ENCODE measurements around the gene WBP2. TPM values are rescaled to one million over a fixed set of nuclear protein-coding genes. Genes with fewer than 3 reads are reported as not detected.

Gene WBP2
- total and polyA plus RNA-seq, 2 of the 13 experiments (the other 11 are each of a cell fraction or from before 2014, with no cell fraction given): 29.2 to 29.5 TPM

DNA sequence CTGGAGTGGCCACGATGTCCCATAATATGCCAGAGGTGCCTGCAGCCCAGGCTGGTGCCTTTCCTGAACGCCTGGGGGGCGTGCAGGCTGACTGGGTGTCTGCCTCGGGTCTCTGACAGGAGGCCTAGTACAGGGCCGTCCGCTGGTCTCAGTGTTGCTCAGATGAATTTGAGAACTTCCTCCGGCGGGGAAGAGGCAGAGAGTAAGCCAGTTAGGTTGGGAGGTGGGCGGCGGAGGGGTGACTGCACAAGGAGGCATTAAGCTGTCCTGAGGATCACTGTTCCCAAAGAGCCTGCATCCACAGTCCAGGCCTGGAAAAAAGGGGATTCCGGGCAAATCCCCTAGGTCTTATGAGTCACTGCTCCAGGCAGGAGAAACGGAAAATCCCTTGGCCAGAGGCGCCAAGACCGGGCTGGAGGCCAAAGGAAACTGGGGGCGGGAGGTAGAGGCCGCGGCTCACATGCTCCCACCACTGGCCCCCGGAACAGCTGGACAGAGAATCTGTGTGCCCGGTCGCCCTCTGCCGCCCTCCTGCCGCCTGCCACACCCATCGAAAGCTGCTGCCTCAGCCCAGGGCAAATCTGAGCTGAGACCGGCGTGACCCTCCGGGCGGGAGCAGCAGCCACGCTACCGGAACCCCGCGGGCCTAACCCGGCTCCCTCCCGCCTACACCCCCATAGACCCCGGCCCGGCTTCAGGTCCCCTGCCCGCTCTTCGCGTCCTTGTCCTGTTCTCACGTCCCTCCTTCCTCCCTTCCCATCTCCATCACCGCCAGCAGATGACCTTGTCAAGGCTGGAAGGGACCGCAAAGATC, 22.0 kb upstream of the WBP2 start (continued):
- TF ChIP-seq KLF9 (CRISPR knock-in tag; IDR thresholded peaks at IDR 0.05; ENCODE audit: low read depth) (peak; percentile 42; the same call in 1 of the 2 replicates), SCMH1 (CRISPR knock-in tag; IDR thresholded peaks at IDR 0.05; ENCODE audit: borderline replicate concordance) (no peak), GATAD2A (CRISPR knock-in tag; IDR thresholded peaks at IDR 0.05) (no peak), ZEB1 (IDR thresholded peaks at IDR 0.05; ENCODE audit: insufficient replicate concordance, low read depth) (peak; percentile 59), NR3C1 (CRISPR knock-in tag; IDR thresholded peaks at IDR 0.05) (no peak), MBNL3 (CRISPR knock-in tag; conservative IDR thresholded peaks at IDR 0.05) (no peak), ZNF883 (CRISPR knock-in tag; IDR thresholded peaks at IDR 0.05; ENCODE audit: not compliant biosample characterization) (no peak), ZSCAN20 (CRISPR knock-in tag; IDR thresholded peaks at IDR 0.05; ENCODE audit: borderline replicate concordance) (0 out of 2 replicates have a peak, but pooled peaks have one; percentile 22)

DNA sequence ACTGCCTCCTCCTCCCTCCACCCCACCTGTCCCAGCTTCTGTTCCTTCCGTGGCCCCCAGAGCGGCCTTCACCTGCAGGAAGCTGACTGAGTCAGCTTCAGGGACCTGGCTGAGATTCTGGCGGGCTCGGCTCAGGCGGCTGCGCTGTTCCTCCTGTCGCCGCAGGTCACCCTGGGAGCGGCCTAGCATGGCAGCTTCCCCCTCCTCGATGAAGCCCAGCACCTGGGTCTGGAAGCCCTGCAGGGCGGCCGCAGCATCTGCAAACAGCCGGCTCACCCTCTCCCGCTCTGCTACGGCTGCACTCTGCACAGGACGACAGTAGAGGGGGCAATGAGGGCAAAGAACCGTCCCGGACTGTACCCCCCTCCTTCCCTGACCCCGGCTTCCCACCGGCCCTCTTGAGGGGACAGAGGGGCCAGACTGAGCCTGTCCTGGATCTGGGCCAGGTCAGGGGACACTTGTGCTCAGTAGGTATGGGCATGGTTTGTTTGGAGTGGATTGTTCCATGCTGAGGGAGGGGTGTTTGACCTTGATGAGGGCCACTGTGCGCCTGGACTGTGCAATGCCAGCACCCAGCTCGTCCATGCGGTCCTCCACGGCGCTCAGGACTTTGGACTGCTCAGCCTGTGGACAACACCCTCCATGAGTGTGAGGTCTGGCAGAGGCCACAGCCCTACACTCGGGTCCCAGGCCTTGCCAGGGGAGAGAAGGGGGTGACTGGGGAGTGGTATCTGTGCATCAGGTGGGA, 21.2 kb upstream of the WBP2 start:
- WGBS (ENCODE audit: low lambda C conversion rate): 3% methylated on average over 8 of the region's 26 CpGs
- TF ChIP-seq GATA4 (IDR thresholded peaks at IDR 0.05; ENCODE audit: borderline replicate concordance, low read depth) (peak; percentile 78), KDM5A (IDR thresholded peaks at IDR 0.05; ENCODE audit: borderline replicate concordance, low read length) (no peak; the same call in 1 of the 2 replicates), ZFP41 (CRISPR knock-in tag; IDR thresholded peaks at IDR 0.05; ENCODE audit: borderline replicate concordance) (peak; percentile 81; the same call in 1 of the 2 replicates), ZNF12 (CRISPR knock-in tag; IDR thresholded peaks at IDR 0.05) (peak; percentile 91), ZBTB1 (CRISPR knock-in tag; IDR thresholded peaks at IDR 0.05; ENCODE audit: borderline replicate concordance) (no peak), GATAD1 (CRISPR knock-in tag; IDR thresholded peaks at IDR 0.05) (peak; percentile 82), MAF1 (CRISPR knock-in tag; IDR thresholded peaks at IDR 0.05; ENCODE audit: borderline replicate concordance) (peak; percentile 16; the same call in 1 of the 2 replicates)
- TF ChIP-seq, protein P1, sequence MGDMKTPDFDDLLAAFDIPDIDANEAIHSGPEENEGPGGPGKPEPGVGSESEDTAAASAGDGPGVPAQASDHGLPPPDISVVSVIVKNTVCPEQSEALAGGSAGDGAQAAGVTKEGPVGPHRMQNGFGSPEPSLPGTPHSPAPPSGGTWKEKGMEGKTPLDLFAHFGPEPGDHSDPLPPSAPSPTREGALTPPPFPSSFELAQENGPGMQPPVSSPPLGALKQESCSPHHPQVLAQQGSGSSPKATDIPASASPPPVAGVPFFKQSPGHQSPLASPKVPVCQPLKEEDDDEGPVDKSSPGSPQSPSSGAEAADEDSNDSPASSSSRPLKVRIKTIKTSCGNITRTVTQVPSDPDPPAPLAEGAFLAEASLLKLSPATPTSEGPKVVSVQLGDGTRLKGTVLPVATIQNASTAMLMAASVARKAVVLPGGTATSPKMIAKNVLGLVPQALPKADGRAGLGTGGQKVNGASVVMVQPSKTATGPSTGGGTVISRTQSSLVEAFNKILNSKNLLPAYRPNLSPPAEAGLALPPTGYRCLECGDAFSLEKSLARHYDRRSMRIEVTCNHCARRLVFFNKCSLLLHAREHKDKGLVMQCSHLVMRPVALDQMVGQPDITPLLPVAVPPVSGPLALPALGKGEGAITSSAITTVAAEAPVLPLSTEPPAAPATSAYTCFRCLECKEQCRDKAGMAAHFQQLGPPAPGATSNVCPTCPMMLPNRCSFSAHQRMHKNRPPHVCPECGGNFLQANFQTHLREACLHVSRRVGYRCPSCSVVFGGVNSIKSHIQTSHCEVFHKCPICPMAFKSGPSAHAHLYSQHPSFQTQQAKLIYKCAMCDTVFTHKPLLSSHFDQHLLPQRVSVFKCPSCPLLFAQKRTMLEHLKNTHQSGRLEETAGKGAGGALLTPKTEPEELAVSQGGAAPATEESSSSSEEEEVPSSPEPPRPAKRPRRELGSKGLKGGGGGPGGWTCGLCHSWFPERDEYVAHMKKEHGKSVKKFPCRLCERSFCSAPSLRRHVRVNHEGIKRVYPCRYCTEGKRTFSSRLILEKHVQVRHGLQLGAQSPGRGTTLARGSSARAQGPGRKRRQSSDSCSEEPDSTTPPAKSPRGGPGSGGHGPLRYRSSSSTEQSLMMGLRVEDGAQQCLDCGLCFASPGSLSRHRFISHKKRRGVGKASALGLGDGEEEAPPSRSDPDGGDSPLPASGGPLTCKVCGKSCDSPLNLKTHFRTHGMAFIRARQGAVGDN (CRISPR knock-in tag; IDR thresholded peaks at IDR 0.05): peak; percentile 98
- TF ChIP-seq, protein P2, sequence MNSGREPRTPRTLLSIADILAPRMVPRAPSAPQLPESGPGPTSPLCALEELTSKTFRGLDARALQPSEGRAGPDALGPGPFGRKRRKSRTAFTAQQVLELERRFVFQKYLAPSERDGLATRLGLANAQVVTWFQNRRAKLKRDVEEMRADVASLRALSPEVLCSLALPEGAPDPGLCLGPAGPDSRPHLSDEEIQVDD (CRISPR knock-in tag; IDR thresholded peaks at IDR 0.05; ENCODE audit: borderline replicate concordance): no peak

More for the DNA sequence above, 21.2 kb upstream of the WBP2 start:
- Histone ChIP-seq H3K9me3 (ENCODE audit: low read length) (no peaks in the 10 kb centered on the region), H4K20me1 (ENCODE audit: insufficient read depth, low read length) (no peaks in the 10 kb centered on the region; the same call in 1 of the 2 replicates), H3K4me2 (ENCODE audit: low read depth, low read length) (peak overlapping the region; percentile 98), H3K27me3 (ENCODE audit: control insufficient read depth in 1 of 2, insufficient read depth in 2 of 2, low read length in 2 of 2) (no peaks in the 10 kb centered on the region), H2AFZ (ENCODE audit: low read length) (no peak overlapping the region), H3K9ac (ENCODE audit: insufficient read depth, low read depth, low read length) (peak overlapping the region; percentile 97), H3K79me2 (ENCODE audit: insufficient read depth, low read length) (peaks cover 21% of the 10 kb centered on the region), H3K4me1 (ENCODE audit: insufficient read depth, low read length) (peaks cover 60% of the 10 kb centered on the region), H3K27ac (ENCODE audit: extremely low read length, insufficient read depth, low read length) (peak overlapping the region; percentile 99), H3K36me3 (replicated peaks in 1 of 2; ENCODE audit: control insufficient read depth in 1 of 2, insufficient read depth in 2 of 2, low read length in 2 of 2) (peaks cover 3 to 18% of the 10 kb centered on the region in 2 experiments; a peak in 4 of 5 replicates), H3K4me3 (replicated peaks in 1 of 3; ENCODE audit: insufficient read depth in 1 of 3, low read depth in 2 of 3, low read length in 3 of 3) (peak overlapping the region; percentile 71 to 84 (median 84))
- CTCF ChIA-PET (ENCODE audit: low intra/inter-chr PET ratio, low total read pairs): interaction anchor here (1.1 to 1.7 kb wide), 5 partner anchors 15 to 28 kb away, joined by 3 to 5 read pairs (median 4); partner anchors contain the start of gene TRIM65
- BruUV-seq (replicated peaks): no TSS peak
- in situ Hi-C loops (cut with HindIII; ENCODE audit: extremely low pct_ligation_motif_present, low pct_unique_long_range_greater_than_20kb): no loop called here
- intact Hi-C loops (cut with micrococcal nuclease; ENCODE audit: unreplicated experiment): loop anchor here (1.0 to 2.0 kb wide), 2 partner anchors 15 to 22 kb away; partner anchors contain the start of gene WBP2
- FAIRE-seq (peak; percentile 98), DNase-seq (ENCODE audit: low spot score) (peak; percentile 97), ATAC-seq (peak; percentile 68)
- POLR2A ChIA-PET: interaction anchor here (0.5 to 13.8 kb wide), 34 partner anchors 9 to 686 kb away, joined by 3 to 454 read pairs (median 5); partner anchors contain the start of genes ACOX1, CDK3, FBF1 and GALK1

Data from HepG2 (cell line).